Activated CD4-positive, CD25-positive, alpha-beta regulatory T cell (primary cell): ENCODE measurements around the gene XIRP1.

Experiments
- DNase-seq, 4 experiments: peaks; one replicate each; lab custom pipeline; 2025; lab: John Stamatoyannopoulos, UW

XIRP1 gene

DNA sequence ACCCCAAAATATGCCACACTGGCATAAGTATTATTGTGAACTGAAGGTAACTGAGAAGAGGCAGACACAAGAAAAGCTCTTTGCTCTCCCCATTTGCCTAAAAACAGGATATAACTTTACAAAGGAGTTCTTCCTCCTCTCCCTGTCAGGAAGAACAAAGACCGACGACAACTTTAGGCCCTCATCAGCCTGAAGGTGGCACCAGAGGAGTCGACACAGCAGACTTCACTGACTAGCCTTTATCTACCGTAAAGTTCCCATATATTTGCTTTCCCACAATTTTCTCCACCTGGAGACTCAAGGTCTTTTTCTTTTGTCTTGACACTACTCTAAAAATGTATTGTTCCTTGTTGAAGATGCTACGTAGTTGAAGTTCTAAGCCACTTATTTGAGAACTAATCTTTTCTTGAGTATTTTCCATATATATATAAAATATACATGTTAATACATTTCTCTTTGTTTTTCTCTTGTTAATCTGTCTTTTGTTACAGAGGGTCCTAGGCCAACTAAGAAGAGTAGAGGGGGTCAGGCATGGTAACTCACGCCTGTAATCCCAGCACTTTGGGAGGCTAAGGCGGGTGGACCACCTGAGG, 16.2 kb upstream of the XIRP1 start:
- no peak for DNase-seq

DNA sequence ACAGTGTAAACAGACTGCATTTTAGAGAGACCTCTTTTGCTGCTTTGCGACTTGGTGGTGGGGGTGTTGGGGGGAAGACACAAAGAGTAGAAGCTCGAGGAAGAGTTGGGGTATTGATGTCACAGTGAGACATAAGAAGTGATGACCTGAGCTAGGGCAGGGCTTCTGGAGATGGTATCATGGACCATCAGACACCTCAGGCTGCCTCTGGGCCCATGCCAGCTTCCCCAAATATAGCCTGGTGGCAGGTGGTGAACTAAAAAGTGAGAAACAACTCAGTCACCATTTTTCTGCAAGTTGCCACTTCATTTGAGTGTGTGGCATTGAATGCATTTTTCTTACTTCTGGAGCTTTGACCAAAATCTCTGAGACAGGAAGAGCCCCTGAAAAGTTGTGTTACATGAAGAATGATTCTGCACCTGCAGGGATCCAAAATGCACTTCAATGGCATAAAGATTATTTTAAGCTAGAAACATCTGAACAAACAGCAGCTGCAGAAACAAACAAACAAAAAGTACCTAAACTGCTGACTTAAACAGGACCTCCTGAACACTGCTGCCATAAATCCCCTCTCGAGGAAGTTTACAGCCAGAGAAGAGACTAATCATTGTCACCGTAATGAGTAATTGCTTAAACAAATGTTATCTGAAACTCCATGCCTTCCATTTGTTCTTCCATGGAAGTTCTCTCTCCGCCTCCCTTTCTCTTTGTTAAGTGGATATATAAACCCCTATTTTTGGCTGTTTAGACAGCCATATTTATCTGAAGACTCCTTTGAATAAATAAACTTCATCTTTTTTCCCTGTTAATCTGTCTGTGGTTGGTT, 15.2 kb upstream of the XIRP1 start:
- DNase-seq: no peak

DNA sequence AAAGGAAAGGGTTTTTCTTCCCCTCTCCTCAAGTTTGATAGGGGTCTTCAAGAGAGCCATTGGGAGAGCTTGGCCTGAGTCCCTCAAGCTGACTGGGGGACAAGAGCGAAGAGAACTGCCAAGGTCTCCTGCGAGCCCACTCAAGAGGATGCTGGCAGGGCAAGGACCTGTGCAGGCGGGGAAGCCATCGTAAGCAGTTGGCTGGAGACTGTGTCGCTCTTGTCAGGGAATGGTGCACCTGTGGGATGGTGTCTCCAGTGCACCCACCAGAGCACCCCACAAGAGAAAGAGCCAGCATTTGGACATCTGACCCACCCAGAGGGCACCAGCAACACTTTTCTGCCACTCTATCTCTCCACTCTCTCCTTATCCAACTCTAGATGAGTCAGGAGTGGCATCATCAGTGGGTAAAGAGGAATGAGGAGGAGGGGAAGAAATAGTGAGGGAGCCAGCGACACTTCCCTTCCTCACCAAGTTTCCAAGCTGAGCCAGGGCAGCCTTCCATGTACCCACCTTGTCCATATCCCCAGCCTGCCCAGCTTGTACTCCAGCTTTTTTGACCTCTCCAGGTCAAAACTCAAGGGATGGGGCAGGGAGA, 13.6 kb upstream of the XIRP1 start:
- DNase-seq: no peak

DNA sequence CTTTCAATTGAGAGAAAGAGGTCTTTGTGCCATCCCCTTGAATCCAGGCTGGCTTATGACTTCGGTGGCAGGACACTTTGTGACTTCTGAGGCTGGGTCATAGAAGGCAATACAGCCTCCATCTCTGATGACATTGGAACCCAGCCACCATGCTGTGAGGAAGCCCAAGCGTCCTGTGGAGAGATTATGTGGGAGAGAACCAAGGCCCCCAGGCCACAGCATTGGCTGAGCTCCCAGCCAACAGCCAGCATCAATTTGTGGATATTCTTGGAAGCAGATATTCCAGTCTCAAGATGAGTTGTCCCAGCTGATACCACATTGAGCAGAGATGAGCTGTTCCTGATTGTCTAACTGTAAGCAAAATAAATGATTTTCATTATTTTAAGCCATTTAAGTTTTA, 12.7 kb upstream of the XIRP1 start:
- no peak for DNase-seq

DNA sequence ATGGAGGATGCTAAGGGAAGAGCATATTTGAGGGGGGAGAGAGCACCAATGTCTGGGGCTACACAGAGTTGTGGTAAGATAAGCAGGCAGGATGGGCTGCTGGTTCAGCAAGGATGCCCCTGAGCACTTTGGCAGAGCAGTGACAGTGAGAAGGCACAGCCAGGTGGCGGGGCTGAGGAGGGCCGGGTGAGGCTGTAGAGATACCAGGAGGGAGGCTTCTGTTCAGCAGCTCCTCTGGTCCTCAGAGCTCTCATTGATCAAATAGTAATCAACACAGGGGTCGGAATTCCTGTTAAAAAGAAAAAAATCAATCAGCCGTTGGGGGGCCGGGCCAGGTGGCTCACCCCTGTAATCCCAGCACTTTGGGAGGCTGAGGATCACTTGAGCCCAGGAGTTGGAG, 11.5 kb upstream of the XIRP1 start:
- no peak for DNase-seq

DNA sequence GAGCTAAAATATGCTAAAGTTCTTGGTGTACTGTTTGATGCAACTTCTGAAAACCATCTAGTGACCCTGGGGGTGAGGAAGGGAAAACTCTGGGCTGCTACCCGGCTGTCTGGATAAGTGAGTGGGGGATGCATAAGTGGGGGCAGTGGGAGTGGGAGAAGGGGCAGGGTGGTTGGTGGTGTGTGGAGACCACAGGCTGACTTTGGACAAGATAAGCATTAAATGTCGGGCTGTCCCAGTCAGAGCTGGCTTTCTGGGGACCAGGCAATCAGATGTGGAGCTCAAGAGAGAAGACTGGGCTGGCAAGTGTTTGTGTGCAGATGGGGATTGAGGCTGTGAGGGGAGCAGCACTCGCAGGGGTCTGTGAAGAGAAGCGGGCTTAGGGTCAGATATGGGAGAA, 11.0 kb upstream of the XIRP1 start:
- no peak for DNase-seq

DNA sequence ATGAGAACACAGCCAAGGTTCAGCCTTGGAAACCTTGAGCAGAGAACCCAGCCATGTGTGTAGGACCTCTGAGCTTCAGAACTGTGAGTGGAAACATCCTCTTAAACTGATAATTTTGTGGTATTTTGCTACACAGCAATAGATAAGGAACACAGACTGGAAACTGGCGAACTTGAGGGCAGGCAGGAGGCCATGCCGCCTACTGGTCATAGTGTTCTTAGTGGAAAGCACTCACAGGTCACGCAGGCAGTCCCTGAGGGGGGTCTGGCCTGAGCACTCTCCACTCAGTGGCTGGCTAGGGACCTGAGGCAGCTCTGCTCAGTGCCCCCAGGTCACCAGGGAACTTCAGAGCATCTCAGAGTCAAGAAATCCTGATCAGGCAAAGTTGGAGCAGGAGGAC, 9.7 kb upstream of the XIRP1 start:
- DNase-seq: no peak

DNA sequence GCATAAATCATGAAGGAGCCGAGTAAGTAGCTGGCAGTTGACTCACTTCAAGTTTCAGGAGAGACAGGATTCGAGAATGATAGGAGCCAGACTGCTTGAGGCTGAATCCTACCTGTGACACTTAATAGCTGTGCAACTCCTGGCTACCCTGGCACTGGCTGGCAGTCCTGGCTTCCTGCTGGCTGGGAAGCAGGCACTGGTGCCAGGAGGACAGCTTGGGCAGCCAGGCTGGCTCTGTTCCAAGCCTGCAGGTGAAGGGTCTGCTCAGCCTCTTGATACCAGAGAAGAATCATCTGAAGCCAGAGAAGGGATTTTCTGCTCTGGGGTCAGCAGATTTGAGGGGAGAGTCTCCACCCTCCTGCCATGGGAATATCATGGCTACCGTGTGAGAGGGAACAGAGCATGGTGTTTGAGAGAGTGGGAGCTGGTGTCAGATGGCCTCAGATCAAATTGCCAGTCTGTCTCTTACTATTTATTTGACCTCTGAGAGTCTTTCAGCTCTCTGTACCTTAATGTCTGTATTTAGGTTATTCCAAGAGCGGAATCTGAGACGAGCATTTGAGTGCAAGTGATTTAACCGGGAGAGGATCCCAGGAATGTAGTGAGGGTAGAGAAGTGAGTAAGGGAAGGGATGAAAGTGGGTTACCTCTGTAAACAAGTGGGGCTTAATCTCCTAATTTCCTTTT, 4.4 kb upstream of the XIRP1 start:
- DNase-seq: no peak

DNA sequence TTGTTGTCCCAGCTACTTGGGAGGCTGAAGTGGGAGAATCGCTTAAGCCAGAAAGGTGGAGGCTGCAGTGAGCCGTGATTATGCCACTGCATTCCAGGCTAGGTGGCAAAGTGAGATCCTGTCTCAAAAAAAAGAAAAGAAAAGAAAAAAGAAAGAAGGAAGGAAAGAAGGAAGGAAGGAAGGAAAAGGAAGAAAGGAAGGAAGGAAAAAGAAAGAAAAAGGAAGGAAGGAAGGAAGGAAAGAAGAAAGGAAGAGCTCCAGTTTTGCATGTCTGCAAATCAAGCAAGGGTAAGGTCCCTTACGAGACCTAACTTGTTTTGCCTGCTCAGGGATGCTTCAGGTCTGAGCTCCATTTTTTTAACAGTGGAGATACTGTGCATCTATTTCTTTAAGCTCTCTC, 3.6 kb upstream of the XIRP1 start:
- no peak for DNase-seq

DNA sequence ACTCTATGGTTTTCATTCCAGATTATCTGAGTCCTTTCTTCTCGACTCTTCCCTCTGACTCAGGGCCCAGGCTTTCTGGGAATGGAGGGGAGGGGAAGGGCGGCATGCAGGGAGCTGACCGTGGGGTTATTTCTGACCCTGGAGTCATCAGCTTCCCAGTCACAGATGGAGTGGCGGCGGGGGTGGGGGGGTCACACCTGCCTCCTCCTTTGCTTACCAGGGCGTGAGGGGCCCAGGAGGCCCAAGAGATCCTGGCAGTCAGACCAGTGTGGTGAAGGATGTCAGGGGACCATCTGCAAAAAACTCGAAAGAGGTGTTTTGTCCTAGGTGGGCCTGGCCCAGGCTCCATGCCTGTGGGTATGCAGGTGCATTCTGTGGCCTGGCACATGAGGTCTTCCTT, 996 bp upstream of the XIRP1 start:
- no peak for DNase-seq

DNA sequence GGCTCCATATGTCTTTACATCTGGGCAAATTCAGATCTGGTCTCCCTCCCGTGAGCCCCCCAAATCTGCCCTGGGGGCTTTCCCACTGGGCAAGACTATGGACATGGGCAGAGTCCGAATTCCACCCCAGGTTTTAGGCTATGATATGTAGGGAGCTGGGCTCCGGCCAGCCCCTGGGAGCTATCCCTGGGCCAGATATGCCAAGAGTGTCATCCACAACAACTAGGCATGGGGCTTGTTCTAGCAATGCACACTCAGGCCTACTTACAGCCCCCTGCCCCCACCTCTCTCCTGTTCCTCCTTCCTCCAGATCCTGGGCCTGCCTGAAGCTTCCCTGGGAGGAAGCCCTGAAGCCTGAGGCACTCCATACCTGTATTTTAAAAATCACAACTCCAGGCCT, 622 bp downstream of the XIRP1 start:
- DNase-seq: no peak

DNA sequence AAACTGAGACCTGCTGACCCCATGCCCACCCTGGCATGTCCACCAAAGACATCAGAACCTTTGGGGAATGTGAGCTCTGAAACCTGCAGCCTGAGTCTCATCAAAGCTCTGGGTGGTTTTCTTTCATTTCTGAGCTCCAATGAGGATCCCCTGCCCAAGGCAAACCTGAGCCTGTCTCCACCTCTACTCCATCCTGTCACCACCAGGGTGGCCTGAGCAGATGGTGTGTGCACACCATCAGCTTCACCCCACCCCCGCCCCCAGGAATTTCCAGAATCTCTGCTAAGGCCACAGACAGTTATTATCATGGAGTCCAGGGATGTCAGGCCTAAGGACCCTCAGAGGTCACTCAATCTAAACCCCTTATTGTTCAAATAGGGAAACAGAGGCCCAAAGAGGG, 1.3 kb downstream of the XIRP1 start:
- DNase-seq: no peak

DNA sequence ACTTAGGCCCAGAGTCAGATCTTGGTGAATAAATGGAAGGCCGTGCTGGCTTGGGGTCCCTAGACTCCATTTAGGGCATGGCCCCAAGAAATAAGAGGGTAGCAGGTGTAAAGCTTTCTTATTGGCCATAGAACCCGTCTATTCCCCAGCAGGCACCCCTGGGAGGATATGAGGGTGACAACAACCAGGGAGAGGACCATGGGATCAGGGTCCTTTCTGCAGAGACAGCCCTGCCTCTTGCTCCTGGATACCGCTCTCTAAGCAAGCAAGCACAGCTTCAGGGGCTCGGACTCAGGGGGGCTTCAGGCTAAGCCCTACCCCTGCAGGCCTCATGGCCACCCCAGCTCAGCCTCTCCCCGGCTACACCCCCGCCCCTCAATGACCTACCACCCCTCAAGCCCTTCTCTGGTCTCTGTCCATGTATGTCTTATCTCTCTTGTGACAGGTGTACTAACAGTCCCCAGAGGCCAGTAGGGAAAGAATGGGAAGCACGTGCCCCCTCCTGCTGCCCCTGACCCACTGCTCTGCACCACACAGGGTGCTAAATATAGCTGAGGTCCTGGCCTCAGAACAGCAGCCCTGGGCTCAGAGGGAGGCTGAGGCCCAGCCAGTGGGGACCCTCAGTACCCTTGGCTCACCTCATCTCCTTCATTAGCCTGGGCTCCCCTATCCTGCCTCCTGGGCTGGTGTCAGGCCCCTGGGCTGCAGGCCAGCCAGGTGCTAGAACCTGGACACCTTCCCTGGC, 1.9 kb downstream of the XIRP1 start:
- no peak for DNase-seq

DNA sequence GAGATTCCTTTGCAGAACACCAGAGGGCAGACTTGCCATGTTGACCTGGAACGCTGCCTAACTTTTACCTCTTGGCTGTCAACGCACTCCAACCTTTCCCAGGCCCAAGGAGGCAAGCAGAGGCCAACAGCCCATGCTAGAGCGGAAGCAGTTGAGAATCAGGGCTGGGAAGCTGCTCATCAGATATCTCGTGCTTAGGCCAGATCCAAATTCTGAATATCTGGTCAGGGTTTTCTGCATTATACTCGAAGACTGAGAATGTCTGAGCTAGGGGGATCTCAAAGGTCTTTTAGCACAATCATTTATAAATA, 2.5 kb downstream of the XIRP1 start:
- peak in 1 of 4 experiments; percentile 20 for DNase-seq

DNA sequence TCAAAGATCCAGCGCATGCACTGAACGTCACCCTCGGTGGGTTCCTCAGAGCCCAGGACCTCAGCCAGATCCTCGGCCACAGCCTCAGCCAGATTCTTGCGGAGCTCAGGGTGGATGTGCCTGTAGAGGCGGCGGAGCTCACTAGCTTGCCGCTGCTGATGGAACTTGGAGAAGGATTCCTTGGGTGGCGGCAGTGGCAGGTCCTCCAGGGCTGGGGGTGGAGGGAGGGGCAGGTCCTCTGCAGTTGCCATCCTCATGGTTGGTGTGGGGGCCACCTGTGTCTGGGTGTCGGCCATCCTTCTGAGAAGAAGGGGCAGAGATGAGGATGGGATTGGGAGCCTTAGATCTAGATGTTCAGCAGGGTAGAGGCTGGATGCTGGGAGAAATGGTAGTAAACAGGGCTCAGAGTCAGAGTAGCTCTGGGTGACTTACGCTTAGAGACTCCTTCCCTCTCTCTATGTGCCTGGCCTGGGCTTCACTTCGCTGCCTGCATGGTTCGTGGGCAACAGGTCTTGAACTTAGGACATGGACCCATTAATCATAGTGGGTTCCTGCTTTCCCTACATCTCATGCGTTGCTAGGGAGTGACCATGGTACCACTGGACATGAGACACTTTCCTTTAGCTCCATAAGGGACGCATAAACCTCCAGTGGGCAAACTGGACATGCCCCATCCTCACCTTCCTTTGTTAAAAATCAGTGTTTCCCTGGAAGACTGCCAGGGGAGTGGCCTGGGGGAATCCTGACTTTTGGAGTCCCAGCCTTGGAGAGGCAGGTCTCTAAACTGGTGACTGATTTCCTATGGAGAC, 3.0 kb downstream of the XIRP1 start:
- peak in 1 of 4 experiments; percentile 21 for DNase-seq

DNA sequence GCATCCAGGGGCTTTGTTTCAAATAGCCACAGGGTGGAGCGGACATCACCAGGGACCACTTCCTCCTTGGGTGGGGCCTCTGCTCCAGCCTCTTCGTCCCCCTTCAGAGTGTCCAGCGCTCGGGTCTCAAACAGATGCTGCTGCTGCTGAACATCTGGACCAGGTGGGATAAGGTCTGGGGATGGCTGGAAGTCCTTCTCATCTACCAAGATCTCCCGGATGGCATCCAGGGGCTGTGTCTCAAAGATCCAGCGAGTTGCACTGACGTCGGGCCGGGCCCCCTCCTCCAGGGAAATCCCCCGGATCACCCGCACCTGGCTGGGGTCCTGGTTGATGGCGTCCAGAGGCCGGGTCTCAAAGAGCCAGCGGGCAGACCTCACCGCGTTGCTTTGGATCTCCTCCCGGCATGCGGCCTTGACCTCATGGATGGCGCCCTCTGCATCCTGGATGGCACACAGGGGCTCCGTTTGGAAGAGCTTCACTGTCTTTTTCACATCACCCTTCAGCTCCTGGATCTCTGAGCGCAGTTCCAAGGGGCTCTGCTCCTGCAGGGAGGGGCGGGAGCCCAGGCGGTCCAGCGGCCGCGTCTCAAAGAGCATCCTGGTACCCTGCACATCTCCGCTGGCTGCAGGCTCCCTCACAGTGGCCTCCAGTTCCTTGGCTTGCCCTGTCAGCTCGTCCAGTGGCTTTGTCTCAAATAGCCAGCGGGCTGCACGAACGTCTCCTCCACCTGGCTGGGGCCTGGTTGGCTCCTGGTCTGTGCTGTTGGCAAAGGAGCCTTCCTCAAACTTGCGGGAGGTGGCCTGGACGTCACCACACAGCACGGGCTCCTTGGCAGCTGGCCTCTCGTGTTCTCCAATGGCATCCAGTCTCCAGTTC, 3.9 kb downstream of the XIRP1 start:
- DNase-seq: no peak

DNA sequence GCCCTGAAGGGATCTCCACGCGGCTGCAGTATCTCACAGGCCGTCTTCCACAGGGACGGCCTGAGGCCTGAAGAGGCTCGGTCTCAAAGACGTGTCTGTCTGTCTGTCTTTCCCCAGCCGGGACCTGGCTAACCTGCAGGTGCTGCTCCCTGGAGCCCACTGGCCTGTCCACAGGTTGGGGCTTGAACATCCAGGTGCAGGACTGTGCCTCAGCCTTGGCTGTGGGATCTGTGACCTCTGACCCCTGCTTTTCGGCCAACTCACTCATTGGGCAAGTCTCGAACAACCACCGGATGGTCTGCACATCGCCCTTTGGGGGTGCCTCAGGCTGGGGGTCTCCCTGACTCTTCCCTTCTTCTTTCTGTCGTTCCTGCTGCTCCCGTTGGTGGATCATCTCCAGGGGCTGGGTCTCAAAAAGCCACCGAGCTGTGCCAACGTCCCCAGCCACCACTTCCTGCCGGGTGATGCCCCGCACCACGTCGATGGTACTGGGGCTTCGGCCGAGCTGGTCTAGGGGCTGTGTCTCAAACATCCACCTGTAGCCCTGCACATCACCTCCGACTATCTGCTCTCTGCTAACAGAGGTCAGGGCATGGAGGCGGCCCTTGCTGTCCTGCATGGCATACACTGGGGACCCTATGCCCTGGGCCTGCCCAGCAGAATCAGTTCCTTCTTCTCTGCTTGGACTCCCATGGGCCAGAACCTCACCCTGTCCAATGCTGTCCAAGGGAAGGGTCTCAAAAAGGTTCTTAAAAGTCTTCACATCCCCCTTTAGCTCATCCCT, 4.8 kb downstream of the XIRP1 start:
- no peak for DNase-seq

DNA sequence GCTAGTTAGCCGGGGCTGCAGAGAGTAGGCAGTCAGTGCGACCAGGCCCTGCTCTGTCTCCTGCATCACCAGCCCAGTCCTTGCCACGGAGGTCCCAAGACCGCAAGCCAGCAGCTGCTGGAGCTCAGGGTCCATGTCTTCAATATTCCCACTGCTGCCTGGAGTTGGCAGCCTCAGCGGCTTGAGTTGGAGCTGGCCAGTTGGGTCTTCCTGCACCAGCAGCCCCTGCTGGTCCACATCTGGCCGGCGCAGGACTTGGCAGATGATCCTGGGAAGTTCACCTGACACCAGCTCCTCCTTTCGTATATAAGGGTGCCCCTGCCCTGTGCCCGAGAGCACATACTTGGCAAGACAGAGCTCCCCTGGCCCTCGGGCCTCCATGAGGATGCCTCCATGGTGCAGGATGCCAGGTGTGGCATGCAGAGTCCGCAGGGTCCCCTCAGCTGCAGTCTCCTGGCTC, 5.7 kb downstream of the XIRP1 start:
- no peak for DNase-seq

DNA sequence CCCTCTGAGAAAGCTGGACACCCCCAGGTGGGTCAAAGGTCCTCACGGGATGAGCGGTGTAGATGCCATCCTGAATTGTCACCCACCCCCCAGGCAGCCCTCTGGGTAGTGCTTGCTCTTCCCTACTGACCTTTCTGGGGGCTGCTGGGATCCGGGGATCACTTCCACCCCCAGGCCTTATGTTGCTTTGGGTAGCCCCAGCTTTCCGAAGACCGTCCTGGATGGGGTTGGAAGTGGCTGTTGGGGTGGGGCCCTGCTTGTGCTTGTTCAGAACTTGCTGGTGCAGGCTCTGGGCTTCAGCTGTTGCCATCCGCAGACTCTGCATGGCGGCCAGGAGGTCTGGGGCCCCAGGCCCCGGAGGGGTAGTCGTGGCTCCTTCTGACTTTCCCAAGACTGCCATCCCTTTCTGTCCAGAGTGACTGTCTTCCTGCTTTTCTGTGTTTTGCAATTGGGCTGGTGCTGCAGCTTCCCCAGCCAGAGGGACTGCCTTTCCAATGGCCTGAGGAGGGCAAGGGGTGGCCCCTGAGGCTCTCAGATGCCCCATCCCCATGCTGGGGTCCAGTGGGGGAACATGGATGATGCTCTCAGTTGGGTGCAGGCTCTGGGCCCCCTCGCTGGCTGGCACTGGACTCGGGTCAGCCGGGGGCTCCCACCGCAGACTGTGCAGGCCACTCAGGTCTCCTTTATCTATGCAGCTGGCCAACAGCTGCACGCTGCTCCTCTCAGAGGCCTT, 6.3 kb downstream of the XIRP1 start:
- no peak for DNase-seq
